HS-27A (cell line): ENCODE measurements around the gene IP6K3.
A peak's percentile ranks its signal among the peaks of the same experiment; 100 is the strongest.

Source experiments
- DNase-seq: peaks from one replicate; pipeline ENCODE4 v3.0.0-alpha.2; 2012; ENCODE audit warnings: low read depth, missing footprints

The IP6K3 gene

DNA sequence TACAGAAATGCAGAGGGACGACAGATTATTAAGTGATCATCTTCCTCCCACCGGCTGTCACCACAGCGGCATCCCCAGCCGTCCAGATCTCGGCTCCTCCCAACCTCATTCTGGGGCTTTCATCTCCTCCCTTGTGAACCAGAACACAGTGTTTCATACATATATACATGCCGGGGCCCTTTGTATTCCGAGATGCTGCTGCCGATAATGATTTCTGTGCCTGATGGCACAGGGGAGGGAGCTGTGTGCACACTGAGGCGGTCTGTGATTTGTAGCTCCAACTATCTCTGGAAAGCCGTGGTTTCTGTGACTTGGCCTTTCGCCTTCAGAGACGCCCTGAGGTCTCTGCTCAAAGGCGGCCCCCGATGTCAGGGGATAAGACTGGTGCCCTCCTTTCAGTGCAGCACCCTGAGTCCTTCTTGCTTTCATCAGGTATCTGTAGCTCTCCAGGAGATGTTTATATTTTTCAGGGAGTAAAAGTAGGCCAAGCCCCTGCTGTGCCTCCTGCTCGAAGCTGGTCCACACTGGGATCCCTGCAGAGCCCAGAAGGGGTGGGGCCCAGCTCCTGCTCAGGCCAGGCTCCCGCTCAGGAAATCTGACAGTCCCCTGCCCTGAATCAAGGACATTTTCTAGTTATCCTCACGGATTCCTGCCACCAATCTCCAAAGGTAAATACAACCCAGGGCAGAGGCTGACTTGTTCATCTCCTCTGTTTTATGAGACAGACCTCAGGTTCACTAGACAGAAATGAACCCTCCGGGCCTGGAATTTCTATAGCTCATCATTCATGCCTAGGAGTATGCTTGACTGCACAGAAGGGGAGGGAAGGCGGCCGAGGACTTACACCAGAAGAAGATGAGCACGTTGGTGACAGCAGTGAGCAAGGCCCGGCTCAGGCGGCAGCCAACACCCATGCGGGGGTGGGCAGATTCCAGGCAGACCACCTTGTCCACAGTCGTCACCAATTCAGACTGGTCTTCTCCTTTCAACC, 31.0 kb upstream of the IP6K3 start:
- no peak for DNase-seq

- no peak for DNase-seq
These were observed 30.1 kb upstream of the IP6K3 start for GRCh38 chr6:33776764-33777163.

GRCh38 chr6:33776186-33776585, 29.5 kb upstream of the IP6K3 start:
- DNase-seq, result no peak

- DNase-seq, result no peak
These were observed 28.1 kb upstream of the IP6K3 start for GRCh38 chr6:33774774-33775173.

DNA sequence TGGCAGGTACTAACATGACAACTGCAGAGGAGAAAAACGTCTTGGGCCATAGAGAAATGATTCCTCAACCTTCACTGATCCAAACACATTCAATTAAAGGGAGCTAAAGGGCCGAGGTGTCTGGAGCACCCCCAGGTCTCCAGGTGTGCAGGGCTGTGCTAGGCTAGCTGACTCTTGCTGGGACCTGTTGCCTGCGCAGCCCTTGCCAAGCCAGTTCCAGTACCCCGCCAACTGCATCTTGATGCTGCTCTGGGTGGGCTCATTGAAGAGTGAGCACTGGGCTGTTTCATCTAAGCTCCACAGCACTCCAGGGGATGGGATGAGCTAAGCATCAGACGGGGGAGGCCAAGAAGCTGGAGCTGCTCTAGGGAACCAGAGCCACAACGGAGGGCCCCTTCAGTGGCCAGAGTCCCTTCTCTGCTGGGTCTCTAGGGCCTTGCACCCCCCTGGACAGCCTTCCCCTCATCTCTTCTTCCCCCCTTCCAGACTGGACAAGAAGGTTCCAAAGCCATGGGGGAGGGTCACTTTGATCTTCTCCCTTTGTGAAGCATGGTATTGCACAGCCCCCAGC, 26.3 kb upstream of the IP6K3 start:
- no peak for DNase-seq

GRCh38 chr6:33772082-33772830, 25.6 kb upstream of the IP6K3 start:
- DNase-seq, result no peak

DNA sequence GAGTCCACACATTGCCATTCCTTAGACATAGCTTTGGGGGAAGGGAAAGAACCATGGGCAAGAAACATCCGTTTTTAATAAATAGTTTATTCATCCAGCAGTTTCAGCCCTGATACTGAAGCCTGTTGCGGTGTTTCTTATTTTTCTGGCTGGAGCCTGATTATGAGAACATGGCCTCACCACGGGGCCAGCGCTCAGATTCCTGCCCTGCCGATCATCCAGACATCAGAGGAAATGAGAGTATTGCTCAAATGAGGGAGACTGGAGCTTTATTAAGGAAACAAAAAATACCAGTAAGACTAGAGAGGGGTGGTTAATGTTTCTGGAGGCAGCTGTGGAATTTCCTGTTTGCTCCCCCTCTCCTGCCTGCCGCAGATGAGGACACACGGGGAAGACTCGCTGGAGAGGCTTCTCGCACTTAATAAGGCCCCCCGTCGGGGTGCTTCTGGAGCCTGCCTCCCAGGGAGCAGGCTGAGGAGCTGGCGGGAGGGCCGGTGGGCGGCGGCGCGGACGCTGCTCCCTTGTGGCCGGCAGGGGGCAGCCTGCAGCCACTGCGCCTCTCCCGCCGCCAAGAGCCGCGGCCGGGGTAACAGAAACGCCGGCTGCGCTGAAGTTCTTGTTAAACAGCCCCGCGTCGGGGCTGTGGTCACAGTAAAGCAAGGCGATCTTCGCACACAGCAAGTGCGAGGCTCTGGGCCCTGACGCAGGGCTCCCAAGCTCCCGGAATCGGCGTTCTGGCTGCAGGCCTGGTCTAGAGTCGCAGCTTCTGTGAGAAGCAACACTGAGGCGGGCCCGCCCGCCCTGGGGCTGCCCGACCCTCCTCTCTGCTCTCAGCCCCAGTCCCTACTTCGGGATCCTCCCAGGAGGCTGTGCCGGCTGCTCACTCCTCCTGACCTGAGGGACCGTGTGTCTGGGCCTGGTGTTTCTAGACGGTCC, 24.7 kb upstream of the IP6K3 start:
- DNase-seq, result peak; percentile 77

DNA sequence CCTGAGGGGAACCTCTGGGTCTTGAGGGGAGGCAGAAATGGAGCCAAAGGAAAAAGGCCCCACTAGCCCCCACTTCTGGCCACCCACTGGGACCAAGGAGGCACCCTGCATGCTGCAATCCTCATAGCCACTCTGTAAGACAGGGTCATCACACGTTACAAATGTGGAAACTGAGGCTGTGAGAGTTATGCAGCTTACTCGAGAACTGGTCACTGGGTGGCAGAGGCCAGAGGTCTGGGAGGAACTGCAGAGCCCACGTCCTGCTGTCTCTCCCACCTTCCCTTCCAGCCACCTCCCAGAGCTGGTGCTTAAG, 24.1 kb upstream of the IP6K3 start:
- DNase-seq, result no peak

DNA sequence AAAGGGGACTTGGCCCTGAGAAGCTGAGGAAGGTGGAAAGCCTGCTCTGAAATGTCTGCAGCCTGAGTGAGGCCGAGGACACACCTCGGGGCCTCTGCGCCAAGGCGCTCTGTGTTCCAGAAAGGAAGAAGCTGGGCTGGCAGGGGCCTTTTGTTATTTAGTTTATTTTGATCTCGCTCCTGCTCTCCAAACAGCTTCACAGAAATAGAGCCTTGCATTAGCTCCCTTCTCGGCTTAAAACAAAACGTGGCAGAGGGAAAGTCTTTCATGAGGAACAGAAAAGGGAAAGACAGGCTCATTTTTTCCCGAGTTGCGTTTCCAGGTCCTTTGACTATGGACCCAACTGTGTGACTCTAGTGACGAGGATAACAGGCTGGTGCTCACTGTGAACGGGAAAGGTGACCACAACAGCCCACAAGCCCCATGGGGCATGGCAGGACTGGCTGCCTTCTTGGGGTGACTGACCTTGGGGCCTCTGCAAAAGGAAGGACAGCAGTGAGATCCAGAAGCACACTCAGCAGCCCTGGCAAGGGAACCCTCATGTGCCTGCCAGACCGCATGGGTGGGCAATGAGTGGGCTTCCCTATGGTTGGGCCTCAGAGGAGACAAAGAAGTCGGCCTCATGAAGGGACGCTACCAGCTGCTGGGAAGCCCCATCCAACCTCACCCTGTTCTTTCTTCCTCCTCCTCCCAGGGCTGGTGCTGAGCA, 23.6 kb upstream of the IP6K3 start:
- DNase-seq, result no peak

DNA sequence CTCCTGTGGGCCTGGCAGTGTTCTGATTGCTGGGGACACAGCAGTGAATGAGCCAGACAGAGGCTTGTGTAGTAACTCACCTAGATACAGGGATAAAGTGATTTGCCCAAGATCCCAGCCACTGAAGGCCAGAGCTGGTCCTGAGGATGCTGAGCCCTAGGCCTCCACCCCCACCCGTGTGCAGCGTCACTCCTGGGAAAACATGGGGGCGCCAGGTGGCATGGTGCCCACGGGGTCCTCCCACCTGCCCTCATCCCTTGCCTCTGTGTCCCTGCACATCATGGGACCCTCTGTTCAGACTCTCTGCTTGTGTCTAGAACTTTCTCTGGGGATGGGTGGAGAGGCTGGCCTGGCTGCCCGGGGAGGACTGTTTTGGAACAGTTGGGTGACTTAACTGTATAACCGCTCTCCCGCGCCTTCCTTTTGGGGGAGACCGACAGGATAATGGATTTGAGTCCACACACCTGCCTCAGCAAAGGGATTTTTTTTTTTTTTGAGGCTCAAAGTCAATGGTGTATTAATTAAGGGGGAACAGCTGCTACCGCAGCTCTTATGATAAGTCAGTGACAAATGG, 22.6 kb upstream of the IP6K3 start:
- DNase-seq, result no peak

GRCh38 chr6:33768644-33769120, 22.0 kb upstream of the IP6K3 start:
- no peak for DNase-seq

DNA sequence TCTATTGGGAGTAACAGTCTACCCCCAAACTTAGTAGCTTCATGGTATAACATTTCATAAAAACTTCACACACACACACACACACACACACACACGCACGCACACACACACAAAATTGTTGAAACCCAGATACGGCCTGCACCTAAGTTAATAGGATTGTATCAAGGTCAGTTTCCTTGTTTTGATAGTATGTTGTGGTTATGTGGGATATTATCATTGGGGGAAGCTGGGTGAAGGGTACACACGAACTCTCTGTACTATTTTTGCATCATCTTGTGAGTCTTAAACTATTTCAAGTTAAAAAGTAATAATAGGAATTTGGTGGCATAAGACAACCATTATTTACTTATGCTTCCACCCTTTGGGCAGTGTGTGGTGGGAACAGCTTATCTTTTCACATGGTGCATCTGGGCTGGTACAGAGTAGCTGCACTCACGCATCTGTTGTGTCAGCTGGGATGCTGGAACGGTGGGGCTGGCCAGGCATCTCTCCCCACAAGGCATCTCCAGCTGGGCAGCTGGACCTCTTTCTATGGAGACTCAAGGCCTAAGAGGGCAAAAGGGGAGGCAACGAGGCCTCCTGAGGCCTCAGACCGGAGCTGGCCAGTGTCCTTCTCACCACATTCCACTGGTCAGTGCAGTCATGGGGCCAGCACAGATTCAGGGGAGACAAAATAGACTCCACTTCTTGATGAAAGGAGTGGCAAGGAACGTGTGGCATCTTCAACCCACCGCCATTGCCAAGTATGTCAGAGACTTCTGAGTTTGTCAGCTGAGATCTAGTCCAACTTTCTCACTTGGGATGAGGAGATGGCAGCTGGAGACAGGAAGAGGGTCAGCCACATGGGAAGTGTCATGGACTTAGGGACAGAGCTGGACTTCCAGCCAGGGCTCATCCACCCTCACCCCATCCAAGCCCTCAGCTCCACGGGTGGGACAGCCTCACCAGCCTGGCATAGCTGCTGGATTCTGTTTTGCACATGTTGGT, 20.5 kb upstream of the IP6K3 start:
- DNase-seq, result no peak

- no peak for DNase-seq
These were observed 18.7 kb upstream of the IP6K3 start for GRCh38 chr6:33765368-33765767.

GRCh38 chr6:33764036-33764435, 17.3 kb upstream of the IP6K3 start:
- no peak for DNase-seq

DNA sequence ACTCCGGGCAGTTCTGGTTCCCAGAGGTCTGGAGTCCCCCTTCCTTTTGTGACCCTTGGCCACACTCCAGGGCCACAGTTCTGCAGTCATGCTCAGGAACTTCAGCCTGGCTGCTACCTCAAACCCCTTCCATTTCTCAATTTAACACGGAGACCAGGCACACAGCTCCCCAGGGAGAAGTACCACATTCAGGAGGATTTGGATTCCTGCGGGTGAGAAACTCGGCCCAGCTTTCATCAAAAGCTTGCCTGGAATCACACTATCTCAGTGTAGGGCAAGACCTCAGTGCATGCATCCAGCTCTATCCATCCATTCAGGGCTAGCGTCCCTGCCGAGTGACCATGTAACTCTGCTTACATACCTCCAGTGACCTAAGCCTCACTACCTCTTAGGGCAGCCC, 16.8 kb upstream of the IP6K3 start:
- DNase-seq, result no peak

GRCh38 chr6:33762713-33763112, 16.0 kb upstream of the IP6K3 start:
- DNase-seq, result no peak

DNA sequence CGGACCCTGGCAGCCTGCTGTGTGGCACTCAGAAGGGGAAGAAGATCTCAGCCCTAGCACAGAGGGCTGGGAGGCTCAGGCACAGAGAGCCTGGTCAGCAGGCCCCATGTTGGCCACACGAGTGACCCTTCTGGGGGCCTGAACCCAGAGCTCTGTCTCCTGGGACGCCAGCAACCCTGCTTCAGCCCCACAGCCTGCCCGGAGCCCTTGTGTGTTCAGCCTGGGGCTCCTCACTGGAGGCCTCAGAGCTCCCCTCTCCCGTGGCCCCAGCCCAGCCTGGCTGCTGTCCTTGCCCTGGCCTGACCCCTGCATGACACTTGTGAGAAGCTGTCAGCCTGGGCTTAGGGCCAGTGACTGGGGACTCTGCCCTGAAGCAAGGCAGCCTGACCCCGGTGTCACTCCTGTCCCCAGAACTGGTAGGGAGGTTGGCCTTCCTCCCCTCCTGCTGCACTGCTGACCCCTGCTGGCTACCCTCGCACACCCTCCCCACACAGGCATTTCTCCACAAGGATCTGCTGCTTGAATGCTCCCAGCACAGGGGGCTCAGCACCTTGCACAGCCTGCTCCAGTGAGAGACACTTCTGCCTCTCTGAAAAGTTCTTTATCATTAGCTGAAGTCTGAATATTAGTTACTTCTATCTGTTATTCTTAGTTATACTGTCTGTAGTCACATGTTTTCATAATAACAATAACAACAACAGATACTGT, 15.4 kb upstream of the IP6K3 start:
- DNase-seq, result no peak

- DNase-seq, result no peak
These were observed 14.8 kb upstream of the IP6K3 start for GRCh38 chr6:33761581-33761921.
